GM19328 (cell line): ENCODE measurements around the gene SCAMP1.
A peak's percentile ranks its signal among the peaks of the same experiment; 100 is the strongest.

Experiments
- ATAC-seq: cut with Tn5 transposase; IDR thresholded peaks from one replicate; pipeline ENCODE4 v1.9.1; 2021; ENCODE audit warnings: mild to moderate bottlenecking, moderate library complexity; ENCODE audit not compliant: unreplicated experiment

SCAMP1 gene

GRCh38 chr5:78490709-78491485 is 130.5 kb downstream of the SCAMP1 start:
- ATAC-seq: no peak

GRCh38 chr5:78492224-78492623 is 131.8 kb downstream of the SCAMP1 start:
- ATAC-seq: no peak

GRCh38 chr5:78492650-78493049 is 132.2 kb downstream of the SCAMP1 start:
- no peak for ATAC-seq

GRCh38 chr5:78495800-78496199 is 135.4 kb downstream of the SCAMP1 start:
- ATAC-seq: no peak

GRCh38 chr5:78496373-78496772 is 136.0 kb downstream of the SCAMP1 start:
- no peak for ATAC-seq

GRCh38 chr5:78497573-78498533 is 137.4 kb downstream of the SCAMP1 start:
- ATAC-seq: peak; percentile 44

GRCh38 chr5:78499485-78499884 is 139.1 kb downstream of the SCAMP1 start:
- ATAC-seq: no peak

GRCh38 chr5:78500028-78500427 is 139.6 kb downstream of the SCAMP1 start:
- ATAC-seq: no peak

- ATAC-seq: no peak
Observed at GRCh38 chr5:78500871-78501270, 140.5 kb downstream of the SCAMP1 start.

- no peak for ATAC-seq
Observed at GRCh38 chr5:78501411-78502352, 141.3 kb downstream of the SCAMP1 start.

- ATAC-seq: no peak
Observed at GRCh38 chr5:78503958-78504653, 143.7 kb downstream of the SCAMP1 start.

GRCh38 chr5:78504704-78505677 is 144.6 kb downstream of the SCAMP1 start:
- no peak for ATAC-seq

- no peak for ATAC-seq
Observed at GRCh38 chr5:78505860-78506259, 145.4 kb downstream of the SCAMP1 start.

- no peak for ATAC-seq
Observed at GRCh38 chr5:78506261-78507024, 146.0 kb downstream of the SCAMP1 start.

- no peak for ATAC-seq
Observed at GRCh38 chr5:78507531-78507930, 147.1 kb downstream of the SCAMP1 start.

- ATAC-seq: no peak
Observed at GRCh38 chr5:78508186-78508765, 147.9 kb downstream of the SCAMP1 start.

GRCh38 chr5:78509145-78509865 is 148.9 kb downstream of the SCAMP1 start:
- no peak for ATAC-seq
